RKO (cell line): ENCODE results near the gene CDKN2A.

Experiments
- DNase-seq: peaks from one replicate; pipeline ENCODE4 v3.0.0-alpha.2; 2016; ENCODE audit warnings: low spot score

Gene CDKN2A

DNA sequence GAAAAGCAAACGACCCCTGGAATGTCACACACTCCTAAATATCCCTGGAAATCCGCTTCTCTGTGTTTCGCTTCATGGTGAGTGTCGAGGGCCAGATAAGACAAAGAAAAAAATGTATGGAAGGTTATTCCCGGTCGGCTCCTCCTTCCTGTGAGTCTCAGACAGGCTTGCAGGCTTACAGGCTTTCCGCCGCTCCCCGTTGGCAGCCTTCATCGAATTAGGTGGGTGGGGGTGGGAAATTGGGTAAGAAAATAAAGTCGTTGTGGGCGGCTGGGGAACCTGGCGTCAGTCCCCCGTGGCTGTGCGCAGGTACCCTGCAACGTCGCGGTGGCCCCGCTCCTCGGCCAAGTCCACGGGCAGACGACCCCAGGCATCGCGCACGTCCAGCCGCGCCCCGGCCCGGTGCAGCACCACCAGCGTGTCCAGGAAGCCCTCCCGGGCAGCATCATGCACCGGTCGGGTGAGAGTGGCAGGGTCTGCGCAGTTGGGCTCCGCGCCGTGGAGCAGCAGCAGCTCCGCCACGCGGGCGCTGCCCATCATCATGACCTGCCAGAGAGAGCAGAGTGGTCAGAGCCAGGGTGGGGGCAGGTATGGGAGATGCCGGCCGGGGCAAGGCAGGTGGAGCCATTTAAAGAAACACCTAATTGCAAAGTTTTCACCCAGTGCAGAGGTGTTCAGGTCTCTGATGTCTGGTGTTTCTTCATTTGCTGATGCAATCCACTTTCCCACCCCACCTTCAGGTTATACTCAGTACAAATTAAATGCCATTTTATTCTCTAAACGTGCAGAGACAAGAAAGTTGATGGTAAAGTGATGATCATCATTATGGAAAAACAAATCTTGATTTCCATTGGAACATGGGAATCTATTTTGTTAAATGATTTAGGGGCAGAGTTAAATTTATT lies 11.8 kb upstream of the CDKN2A start:
- no peak for DNase-seq

DNA sequence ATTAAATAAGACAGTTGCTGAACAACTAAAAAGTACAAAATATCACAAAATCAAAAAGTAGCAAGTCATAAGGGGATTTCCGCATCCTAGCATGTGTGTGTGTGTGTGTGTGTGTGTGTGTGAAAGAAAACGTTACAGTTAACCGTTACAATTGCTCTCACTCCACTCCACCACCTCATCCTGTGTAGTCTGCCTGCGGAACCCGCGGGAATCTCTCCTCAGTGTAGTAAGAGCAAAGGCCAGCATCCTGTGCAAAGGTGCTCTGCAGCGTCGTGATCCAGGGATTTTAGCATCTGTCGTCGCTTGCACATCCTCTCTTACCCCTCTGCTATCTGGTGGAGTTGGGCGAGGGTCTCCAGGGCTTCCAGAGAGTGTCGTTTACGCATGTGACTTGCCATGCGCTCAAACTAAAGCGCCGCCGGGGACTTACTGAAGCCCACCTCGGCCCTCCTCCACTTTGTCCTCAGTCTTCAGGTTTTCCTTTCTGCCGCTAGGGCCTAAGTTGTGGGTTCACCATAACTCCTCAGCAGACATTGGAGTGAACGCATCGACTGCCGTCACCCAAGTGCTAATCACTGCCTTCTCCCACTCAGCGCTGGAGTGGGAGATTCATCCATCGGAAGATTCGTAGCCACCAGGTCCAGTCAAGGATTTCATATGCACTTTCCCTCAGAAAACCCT lies 11.0 kb upstream of the CDKN2A start:
- no peak for DNase-seq

DNA sequence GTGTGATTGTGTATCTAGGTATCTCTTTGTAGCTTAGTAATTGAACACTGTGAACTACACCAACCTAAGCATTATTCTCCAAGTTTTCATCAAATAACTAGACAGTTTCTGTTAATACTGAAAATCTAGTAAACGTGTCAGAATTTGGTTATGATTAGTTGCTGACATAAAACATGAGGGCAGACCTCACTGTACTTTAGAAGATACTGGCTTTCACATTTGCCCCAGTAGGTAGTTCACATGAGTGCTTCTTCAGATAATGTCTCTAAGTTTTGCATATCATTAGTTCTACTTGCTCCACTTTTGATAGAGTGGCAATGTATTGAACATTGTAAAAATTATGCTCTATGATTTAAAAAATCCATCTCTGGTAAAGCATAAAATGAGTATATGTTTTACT lies 7.8 kb upstream of the CDKN2A start:
- no peak for DNase-seq

DNA sequence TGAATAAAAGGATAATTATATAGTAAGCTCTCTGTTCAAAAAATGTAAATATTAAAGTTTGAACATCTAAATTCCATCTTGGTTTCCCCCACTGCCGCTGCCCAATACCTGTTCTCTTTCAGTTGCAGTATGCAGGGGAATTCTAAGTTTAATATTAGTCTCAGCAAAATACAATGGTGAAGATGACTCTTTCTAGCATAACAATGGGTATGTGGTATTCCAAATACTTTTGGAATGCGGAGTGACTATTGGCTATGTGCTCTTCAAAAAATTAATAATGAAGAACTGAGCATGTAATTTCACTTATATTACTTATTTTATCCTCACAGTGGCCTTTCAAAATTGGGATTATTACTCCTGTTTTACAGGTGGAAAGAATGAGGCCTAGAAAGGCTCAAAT lies 3.8 kb upstream of the CDKN2A start:
- DNase-seq: no peak

DNA sequence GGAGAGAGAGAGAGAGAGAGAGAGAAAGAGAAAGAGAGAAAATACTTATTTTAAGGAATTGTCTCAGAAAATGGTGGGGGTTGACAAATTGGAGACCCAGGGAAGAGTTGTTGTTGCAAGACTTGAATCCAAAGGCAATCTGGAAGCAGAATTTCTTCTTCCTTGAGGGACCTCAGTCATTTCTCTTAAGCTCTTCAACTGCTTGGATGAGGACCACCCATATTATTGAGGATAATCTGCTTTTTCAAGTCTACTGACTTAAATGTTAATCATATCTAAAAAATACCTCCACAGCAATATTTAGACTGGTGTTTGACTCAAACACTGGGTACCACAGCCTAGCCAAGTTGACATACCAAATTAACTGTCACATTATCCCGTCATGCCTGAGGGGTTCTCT lies 3.3 kb upstream of the CDKN2A start:
- no peak for DNase-seq

DNA sequence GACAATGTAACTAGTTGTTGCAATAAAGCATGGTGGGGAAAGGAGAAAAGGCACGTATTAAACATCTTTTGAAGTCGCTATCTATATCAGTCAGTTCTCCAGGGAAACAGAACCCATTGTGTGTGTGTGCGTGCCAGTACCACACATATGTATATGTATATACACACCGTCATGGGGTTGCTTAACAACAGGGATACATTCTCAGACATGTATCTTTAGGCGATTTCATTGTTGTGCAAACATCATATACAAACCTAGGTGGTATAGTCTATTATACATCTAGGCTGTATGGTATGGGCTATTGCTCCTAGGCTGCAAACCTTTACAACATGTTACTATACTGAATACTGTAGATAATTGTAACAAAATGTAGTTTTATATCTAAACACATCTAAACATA lies 2.7 kb upstream of the CDKN2A start:
- DNase-seq: no peak

DNA sequence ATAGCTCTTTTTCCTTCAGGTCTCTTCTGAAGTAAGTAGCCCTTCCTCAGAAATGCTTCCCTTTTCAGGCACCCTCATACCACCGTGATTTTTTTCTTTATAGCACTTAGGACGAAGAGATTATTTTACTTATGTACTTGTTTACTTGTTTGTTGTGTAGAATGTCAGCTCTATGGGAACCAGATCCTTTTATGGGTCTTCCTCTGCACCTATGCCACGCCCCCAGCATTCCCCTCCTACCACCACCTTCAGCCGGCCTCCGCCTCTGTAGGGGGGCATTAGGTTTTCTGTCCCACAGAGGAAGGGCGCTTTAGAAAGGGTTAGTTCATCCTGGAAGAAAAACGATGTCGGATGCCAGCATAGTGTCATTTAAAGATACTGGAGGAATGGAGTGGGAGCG lies 2.2 kb upstream of the CDKN2A start:
- DNase-seq: peak; percentile 75

DNA sequence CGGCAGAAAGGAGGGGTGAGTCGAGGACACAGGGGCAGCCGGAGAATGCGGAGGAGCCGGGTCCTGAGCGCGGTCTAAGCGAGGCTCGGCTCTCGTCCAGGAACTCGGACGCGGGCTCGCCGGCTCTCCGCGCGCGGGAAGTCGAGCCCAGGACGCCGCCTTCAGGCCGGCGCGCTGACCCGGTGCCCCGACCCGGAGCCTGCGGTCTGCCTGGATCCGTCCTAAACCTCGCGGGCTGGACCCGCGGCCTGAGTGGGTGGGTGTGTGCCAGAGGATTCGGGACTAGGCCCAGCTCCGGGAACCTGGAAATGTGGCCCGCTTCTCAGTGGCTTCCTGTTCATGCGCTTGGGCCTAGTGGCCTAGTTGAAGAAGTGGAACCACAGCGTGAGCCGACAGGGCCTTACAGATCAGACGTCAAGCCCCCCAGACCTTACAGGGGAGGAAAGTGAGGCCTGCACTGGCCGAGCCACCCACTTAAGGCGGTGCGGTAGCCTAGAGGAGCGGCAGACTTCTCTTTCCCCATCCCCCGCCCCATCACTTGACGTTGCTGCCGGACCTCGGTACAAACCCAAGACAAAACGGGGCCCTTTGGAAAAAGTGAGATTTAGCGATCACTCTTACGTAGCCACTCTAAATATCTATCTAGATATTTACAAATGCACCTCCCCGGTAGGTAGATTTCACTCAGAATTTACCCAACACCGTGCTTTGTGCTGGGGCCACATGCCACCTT lies 1.6 kb upstream of the CDKN2A start:
- DNase-seq: peak; percentile 69

DNA sequence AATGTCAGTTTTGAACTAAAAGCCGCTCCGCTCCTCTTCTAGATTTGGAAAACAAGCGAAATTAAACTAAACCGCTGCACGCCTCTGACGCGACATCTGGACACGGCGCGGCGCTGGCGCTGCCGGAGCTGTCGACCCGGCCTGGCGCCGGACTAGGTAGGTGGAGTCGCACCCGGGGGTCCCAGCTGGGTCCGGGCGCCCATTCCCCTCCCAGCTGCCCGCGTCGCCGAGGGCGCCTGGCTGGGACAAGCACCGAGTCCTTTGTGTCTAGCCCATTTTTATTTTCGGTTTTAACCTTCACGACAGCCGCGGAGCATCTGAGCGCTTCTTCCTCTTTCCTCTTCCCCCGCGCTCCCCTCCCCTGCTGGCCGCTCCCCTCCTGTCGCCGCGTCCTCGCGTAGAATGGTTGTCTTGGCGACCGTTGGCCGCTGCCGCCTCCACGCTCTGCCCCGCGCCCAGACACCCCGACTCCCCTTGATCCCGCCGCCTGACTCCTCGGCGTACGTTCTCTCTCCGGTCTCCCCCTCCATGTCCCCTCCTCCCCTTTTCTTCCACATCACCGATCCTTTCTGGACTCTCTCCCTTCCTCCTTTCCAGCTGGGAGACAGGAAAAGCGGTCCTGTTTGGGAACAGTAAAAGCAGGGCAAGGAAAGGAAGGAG lies 944 bp upstream of the CDKN2A start:
- peak; percentile 87 for DNase-seq

DNA sequence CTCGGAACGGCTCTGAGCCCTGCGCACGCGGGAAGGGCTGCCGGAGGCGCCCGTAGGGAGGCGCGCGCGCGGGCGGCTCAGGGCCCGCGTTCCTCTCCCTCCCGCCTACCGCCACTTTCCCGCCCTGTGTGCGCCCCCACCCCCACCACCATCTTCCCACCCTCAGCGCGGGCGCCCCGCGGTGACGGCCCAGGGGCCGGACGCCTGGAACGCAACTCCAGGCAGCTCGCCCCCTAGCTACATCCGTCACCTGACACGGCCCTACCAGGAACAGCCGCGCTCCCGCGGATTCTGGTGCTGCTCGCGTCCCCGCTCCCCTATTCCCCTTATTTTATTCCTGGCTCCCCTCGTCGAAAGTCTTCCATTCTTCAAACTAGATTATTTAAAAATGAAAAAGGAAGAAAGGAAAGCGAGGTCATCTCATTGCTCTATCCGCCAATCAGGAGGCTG lies 389 bp upstream of the CDKN2A start, which contains the start of gene CDKN2B-AS1:
TSS of gene CDKN2B-AS1 (plus strand) at position 236 of the 450 bp plus-strand sequence.
- DNase-seq: no peak

DNA sequence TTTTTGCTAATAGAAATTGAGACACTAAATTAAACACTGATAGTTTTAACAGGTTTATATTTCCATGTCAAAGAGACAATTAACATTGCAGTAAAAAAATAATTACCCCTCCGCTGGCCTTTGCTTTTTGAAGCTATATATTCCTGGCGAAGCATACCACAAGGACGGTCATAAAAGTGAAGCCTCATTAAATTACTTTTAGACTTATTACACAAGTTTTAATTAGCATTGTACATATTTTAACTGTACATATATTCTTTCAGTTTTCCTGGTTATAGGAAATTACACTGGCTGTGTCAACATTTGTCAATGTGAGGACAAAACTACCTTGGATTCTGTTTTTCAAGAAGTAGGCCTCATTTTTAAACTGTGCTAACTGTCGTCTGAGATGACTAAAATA lies 1.2 kb downstream of the CDKN2A start:
- DNase-seq: no peak

DNA sequence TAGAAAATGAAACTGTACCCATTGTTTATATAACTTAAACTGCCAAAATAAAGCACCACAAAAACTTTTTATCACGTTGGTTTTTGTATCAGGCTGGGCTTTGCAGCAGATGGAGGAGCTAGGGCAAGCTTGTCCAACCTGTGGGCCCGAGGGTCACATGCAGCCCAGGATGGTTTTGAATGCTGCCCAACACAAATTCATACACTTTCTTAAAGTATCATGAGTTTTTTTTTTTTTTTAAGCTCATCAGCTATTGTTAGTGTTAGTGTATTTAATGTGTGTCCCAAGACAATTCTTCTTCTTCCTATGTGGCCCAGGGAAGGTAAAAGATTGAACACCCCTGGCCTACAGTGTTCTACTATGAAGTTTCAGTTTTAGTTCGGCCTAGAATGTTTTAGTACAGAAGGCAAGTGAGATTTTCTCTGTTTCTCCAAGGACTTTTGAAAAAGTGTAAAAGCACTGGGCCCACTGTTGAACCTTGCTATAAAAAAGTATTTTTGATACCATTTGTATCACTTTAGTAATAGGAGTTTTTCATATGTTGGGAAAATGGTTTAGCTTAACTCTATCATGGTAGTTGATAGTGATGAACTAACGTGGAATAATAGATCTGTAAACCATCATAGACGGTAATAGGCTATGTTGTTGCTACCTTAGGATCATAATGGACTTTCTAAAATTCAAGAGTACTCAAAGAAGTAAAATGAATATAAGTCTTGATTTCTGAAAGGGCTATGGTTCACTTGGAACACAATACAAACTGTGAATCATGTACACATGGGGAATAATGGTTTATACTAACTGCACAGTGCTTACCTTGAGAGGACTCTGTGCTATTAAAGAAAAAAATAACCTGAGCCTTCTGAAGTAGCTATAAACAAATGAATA lies 2.9 kb downstream of the CDKN2A start:
- no peak for DNase-seq

DNA sequence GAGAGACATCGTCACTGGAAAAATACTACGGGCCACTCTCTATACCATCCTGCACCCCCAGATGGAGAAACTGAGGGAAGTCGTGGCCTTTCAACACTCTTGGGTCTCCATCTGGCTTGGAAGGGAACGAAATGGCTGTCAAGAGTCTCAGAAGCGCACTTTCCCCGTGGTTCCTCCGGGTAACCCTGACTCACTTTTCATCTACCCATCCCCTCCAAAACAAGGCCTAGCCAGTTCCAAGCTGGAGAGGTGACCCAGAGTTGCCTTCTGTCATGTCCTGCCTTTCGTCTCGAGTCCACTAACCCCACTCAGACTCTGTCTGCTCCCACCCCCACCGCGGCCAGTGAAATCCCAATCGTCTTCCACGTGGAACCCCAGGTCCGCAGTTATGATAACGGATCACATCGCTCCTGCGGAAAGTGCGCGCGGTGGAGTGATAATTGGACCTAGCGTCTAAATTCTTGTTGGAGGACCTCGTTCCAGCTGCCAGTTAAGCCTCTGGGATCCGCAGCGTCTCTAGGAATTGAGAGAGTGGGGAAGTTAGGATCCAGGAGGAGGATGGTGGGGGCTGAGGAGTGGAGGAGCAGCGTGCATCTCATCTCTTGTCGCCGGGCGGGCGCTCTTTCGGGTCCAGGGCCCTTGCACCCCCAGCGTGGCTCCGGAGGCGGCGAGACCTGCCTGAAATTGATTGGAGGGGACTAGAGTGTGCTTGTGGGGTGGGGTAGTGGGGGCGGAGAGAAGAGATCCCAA lies 4.6 kb downstream of the CDKN2A start:
- DNase-seq: no peak

DNA sequence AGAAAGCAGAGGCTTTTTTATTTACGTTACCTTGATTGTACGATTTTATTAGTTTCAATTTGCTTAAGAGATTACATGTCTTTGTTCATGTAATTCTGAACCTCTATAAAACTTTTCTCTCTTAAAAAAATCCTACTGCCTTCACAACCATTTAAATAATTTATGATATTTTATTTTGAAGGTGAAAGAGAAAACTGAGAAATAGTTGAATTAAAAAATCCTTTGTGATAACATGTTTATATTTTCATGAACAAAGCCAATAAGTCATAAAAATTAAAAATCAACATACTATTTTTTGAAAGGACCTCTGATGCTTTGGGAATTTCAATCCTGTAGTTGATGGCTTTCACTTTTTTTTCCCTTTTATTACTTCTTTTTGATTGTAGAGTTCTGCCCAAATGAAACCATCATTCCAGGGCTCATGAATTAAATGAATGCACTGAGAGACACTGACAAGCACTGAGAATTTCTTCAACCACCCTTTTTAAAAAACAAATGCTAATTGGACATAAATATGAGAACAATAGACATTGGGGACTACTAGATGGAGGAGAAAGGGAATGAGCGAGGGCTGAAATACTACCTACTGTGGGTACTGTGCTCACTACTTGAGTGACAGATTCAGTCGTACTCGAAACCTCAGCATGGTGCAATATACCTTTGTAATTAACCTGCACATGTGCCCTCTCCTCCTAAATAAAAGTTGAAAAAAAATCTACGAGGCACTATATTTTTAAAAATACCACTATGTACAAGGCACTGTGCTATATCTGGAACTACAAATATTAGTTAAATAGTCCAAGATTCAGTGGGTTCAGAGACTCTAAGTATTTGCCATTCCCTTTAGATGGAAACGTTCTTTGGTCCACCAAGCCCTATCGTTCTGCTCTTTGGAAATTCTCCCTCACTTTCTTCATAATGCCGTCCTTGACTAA lies 5.9 kb downstream of the CDKN2A start:
- DNase-seq: no peak

DNA sequence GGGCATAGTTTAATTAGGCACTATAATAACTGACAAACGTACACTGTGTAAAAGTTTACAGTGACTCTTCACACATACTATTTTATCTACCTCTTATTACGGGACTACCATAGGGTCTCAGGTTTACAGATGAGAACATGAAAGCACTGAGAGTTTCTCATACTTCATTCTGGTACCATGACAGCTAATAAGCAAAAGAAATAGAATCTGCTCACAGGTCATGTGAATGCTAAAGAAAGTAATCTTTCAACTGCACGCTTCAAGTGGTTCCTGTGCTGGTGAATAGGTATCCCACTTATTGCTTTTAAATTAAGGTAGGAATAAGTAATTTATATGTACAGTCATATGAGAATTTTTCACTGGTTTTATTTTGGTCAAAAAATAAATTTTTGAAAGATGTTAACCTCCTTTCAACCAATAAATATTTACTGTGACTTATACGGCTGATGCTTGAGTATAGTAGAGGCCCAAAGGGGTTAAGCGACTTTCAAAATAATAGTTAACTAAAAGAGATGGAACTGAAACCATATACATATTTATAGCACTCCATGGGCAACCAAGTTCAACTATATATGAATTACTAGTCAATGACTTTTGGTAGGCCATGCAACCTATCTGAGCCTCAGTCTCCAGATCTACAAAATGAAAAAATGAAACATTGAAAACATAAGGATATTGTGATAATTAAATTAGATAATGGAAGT lies 8.1 kb downstream of the CDKN2A start:
- DNase-seq: no peak

DNA sequence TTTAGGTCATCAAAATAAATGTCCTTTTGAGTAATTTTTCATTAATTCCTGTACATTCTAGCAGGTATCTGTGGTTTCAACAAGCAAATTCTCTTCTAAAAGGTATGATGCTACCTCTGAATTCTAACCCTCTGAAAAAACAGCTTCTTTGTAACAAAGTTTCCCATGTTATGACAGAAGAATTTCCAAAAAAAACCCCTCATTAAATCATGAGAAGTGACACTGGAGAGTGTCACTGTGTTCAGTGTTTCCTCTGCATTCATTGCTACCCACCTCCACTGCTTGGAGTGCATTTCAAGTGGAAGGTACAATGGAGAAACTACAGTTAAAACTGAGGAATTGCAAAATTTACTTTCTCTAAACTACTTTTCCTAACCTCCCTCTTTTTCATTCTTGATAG lies 10.1 kb downstream of the CDKN2A start:
- DNase-seq: no peak

DNA sequence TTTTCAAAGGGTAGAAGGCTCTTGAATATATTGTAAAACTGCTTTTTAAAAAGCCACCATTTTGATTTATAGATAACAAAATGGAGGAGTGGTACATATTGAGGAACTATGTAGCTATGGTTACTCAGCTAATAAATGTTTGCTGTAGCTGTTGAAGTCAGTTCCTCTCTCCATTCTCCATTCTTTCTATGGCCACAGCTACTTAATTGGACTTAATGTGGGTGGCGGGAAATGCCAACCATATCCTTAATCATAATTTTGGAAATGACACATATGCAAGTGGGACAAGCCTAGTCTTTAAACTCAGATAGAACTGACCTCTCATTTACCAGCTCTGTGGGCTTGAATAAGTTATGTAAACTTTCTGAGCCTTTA lies 10.6 kb downstream of the CDKN2A start:
- no peak for DNase-seq

DNA sequence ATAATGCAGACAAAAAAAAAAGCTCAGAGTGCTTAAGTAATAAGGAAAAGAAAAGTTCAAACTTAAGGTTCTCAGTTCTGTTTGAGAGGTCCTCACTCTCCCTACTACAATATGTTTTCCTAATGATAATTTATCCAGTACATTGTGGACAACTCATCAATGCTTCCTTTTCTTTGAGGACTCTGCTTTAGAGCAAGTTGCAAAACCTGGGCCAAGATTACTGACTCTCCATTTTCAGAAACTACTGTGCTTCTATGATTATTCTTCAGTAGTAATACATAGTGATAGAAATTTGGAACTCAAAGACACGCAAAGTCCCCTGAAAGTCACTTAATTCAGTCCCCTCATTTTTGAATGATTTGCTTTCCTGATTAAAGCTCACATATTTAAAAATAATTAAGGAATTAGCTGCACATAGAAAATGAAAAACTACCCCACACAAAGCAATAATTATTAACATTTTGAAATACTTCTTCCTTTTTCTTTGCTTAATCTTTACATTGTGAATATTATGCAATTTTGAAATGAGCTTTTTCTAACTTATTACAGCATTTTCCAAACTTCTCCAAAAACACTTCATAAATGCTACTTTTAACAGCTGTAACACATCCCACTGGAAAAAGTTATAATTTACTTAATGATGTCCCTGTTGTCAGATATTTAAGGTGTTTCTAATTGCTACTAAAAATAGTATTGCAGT lies 11.2 kb downstream of the CDKN2A start:
- DNase-seq: no peak
